ENCODE results near the gene NOXO1. TPM values are rescaled to one million over a fixed set of nuclear protein-coding genes. Genes with fewer than 3 reads are reported as not detected.

The NOXO1 gene
- total RNA-seq, 2 donors from 2014 or later = not detected

DNA sequence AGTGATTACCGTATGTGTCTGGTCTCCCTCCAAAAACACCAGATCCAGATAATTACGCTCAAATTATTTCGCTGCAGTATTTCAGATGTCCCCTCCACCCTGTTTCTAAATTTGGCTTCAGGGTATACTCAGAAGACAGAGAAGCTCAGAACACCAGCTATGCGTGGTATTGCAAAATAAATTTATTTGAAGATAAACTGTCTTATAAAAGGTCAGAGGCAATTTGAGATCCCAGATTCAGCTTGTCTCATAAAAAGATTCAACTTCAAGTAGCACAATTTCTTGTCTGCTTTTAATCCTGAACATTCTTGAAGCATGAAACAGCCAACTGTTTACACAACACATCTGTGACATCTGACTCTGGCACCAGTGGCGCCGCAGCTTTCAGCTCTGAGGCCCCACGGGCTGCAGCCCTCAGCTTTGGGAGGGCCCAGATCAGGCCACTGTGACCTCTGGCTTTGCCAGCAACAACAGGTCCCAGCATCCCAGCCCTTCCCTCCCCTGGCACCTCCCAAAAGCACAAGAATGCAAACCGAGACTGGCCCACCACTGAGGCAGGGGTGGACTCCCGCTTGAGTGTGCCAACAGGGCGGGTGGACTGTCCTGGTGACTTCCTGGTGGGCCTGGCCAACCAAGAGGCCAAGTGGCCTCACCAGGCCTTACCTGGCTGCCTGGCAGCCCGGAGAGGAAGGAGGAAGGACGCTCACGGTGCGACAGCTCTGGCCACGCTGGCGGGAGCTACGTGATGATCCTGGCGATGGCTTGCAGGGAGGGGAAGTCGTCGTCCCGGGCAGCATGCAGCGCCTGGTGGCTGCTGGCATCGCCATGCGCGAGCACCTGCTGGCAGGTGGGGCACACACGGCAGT is 16.5 kb upstream of the NOXO1 start:
- H3K36me3 ChIP-seq = peaks cover 48% of the 10 kb centered on the region
- H3K4me1 ChIP-seq (ENCODE audit: control insufficient read depth in 1 of 2, low read depth in 2 of 2) = peaks cover 0 to under 1% of the 10 kb centered on the region in 2 donors
- no peaks in the 10 kb centered on the region for H3K9me3 ChIP-seq
- no peaks in the 10 kb centered on the region for H3K27me3 ChIP-seq (replicated peaks; ENCODE audit: insufficient read depth)
- no peak for DNase-seq (ENCODE audit: low spot score)
- H3K4me3 ChIP-seq = no peak overlapping the region
- H3K27ac ChIP-seq = no peak overlapping the region
- TF ChIP-seq, protein P1, sequence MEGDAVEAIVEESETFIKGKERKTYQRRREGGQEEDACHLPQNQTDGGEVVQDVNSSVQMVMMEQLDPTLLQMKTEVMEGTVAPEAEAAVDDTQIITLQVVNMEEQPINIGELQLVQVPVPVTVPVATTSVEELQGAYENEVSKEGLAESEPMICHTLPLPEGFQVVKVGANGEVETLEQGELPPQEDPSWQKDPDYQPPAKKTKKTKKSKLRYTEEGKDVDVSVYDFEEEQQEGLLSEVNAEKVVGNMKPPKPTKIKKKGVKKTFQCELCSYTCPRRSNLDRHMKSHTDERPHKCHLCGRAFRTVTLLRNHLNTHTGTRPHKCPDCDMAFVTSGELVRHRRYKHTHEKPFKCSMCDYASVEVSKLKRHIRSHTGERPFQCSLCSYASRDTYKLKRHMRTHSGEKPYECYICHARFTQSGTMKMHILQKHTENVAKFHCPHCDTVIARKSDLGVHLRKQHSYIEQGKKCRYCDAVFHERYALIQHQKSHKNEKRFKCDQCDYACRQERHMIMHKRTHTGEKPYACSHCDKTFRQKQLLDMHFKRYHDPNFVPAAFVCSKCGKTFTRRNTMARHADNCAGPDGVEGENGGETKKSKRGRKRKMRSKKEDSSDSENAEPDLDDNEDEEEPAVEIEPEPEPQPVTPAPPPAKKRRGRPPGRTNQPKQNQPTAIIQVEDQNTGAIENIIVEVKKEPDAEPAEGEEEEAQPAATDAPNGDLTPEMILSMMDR (IDR thresholded peaks at IDR 0.05) = no peak
- no peak for ATAC-seq (ENCODE audit: insufficient number of reproducible peaks, low FRiP score, low read depth)

DNA sequence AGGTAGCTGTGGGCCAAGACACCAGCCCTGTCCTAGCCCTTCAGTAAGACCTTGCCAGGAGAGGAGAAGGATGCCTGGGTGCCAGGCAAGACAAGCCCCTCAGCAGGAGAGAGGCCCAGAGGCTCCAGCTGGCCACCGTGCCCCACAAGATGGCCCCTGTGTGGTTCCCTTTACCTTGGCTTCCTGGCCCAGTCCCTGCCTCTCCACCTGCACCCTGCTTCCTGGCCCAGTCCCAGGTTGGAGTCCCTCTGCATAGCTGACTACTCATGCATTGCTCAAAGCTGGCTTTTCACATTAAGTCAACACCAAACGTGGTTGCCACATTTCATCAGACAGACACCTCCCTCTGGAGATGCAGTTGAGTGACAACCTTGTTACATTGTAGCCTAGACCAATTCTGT is 12.5 kb upstream of the NOXO1 start:
- H3K27me3 ChIP-seq (replicated peaks; ENCODE audit: insufficient read depth) = peaks cover 7% of the 10 kb centered on the region
- H3K4me3 ChIP-seq = no peak overlapping the region
- H3K9me3 ChIP-seq = no peaks in the 10 kb centered on the region
- ATAC-seq (ENCODE audit: insufficient number of reproducible peaks, low FRiP score, low read depth) = no peak
- no peak overlapping the region for H3K27ac ChIP-seq
- H3K4me1 ChIP-seq (ENCODE audit: control insufficient read depth in 1 of 2, low read depth in 2 of 2) = peaks cover 9 to 25% of the 10 kb centered on the region in 2 donors
- TF ChIP-seq, protein P1 (IDR thresholded peaks at IDR 0.05) = no peak
- peaks cover 18% of the 10 kb centered on the region for H3K36me3 ChIP-seq
- no peak for DNase-seq (ENCODE audit: low spot score)

DNA sequence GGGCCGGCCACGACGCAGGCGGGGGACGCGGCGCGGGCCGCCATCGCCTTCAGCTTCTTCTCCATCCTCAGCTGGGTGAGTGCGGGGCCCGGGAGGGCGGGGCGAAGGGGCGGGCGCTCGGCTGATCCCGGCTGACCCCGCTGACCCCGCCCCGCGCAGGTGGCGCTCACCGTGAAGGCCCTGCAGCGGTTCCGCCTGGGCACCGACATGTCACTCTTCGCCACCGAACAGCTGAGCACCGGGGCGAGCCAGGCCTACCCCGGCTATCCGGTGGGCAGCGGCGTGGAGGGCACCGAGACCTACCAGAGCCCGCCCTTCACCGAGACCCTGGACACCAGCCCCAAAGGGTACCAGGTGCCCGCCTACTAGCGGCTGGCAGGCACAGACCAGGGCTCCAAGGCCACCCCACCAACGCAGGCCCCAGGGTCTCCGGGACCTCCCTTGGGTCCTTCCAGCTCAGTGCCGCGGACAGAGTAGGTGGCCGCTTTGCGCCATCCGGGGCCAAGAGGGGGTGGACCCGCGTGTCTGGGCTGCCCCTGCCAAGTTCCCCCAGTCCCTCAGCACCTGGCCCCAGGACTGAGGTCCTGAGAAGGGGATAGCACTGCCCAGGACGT is 11.5 kb upstream of the NOXO1 start:
- peak overlapping the region; percentile 65 for H3K4me3 ChIP-seq
- no peaks in the 10 kb centered on the region for H3K9me3 ChIP-seq
- H3K36me3 ChIP-seq = peaks cover 10% of the 10 kb centered on the region
- DNase-seq (ENCODE audit: low spot score) (no peak), ATAC-seq (ENCODE audit: insufficient number of reproducible peaks, low FRiP score, low read depth) (no peak)
- no peak overlapping the region for H3K27ac ChIP-seq
- peaks cover 9 to 25% of the 10 kb centered on the region in 2 donors for H3K4me1 ChIP-seq (ENCODE audit: control insufficient read depth in 1 of 2, low read depth in 2 of 2)
- TF ChIP-seq, protein P1 (IDR thresholded peaks at IDR 0.05) = no peak
- H3K27me3 ChIP-seq (replicated peaks; ENCODE audit: insufficient read depth) = peaks cover 7% of the 10 kb centered on the region

DNA sequence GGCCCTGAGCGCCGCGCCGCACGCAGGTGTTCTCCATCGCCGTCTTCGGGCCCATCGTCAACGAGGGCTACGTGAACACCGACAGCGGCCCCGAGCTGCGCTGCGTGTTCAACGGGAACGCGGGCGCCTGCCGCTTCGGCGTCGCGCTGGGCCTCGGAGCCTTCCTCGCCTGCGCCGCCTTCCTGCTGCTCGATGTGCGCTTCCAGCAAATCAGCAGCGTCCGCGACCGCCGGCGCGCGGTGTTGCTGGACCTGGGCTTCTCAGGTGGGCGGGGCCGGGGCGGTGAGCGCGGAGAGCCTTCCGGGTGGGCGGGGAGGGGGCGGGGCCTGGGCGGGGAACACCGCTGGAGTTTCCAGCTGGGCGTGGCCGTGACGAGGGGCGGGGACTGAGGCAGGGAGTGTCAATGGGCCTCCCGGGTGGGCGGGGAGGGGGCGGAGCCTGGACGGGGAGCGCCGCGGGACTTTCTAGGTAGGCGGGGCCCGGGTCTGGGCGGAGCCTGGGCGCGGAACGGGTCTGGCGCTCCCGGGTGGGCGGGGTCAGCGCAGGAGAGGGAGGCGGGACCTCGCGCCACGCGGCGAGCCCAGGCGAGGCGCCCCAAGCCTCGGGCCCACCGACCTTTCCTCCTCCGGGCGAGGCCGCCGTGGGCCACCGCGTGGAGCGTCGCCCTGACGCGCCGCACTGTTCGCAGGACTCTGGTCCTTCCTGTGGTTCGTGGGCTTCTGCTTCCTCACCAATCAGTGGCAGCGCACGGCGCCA is 10.9 kb upstream of the NOXO1 start:
- Histone ChIP-seq H3K9me3 (no peaks in the 10 kb centered on the region), H3K36me3 (peaks cover 6% of the 10 kb centered on the region), H3K27ac (no peak overlapping the region), H3K4me1 (ENCODE audit: control insufficient read depth in 1 of 2, low read depth in 2 of 2) (peaks cover 9 to 25% of the 10 kb centered on the region in 2 donors), H3K4me3 (peak overlapping the region; percentile 65), H3K27me3 (replicated peaks; ENCODE audit: insufficient read depth) (peaks cover 7% of the 10 kb centered on the region)
- TF ChIP-seq, protein P1 (IDR thresholded peaks at IDR 0.05) = no peak
- peak; percentile 67 for DNase-seq (ENCODE audit: low spot score)
- ATAC-seq (ENCODE audit: insufficient number of reproducible peaks, low FRiP score, low read depth) = peak; percentile 39

DNA sequence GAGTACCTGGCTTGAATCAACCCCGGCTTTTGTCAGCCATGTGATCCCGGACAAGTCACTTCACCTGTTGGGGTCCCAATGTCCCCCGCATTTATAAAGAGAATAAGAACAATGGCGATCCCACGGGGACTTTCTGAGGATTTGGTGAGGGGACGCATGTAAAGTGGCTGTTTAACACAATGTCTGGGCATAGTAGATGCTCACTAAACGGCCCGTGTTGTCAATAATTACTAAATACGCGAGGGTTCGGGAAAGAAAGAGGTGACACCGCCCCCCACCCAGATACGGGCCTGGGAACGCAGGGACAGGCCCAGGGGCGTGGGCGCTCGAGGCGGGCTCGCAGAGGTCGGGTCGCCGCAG is 10.3 kb upstream of the NOXO1 start:
- ATAC-seq (ENCODE audit: insufficient number of reproducible peaks, low FRiP score, low read depth) = no peak
- TF ChIP-seq, protein P1 (IDR thresholded peaks at IDR 0.05) = no peak
- Histone ChIP-seq H3K4me1 (ENCODE audit: control insufficient read depth in 1 of 2, low read depth in 2 of 2) (peaks cover 9 to 25% of the 10 kb centered on the region in 2 donors), H3K27me3 (replicated peaks; ENCODE audit: insufficient read depth) (peaks cover 7% of the 10 kb centered on the region), H3K27ac (no peak overlapping the region), H3K9me3 (no peaks in the 10 kb centered on the region), H3K4me3 (peak overlapping the region; percentile 65), H3K36me3 (peaks cover 4% of the 10 kb centered on the region)
- DNase-seq (ENCODE audit: low spot score) = no peak

All from thoracic aorta (tissue), 2 donors.